Kidney epithelial cell (primary cell): Measurements from ENCODE around the gene BPIFA1. TPM values are rescaled to one million over a fixed set of nuclear protein-coding genes. Genes with fewer than 3 reads are reported as not detected.

Source experiments
- DNase-seq: peaks from one replicate; pipeline ENCODE4 v3.0.0-alpha.2; 2010; ENCODE audit warnings: low read depth
- H3K27me3 ChIP-seq: 2 replicates; pipeline ENCODE4 v1.6.0; 2011; ENCODE audit warnings: low read length; ENCODE audit not compliant: control insufficient read depth, insufficient read depth
- H3K36me3 ChIP-seq: 2 replicates; pipeline ENCODE4 v1.5.1; 2011; ENCODE audit warnings: low read length; ENCODE audit not compliant: control insufficient read depth, insufficient read depth
- H3K4me3 ChIP-seq: 2 replicates; pipeline ENCODE4 v1.5.1; 2011; ENCODE audit warnings: low read depth, mild to moderate bottlenecking, control low read depth, low read length
- CTCF ChIP-seq: IDR thresholded peaks from 2 replicates; pipeline ENCODE4 v1.5.1; 2011; ENCODE audit warnings: mild to moderate bottlenecking, moderate library complexity, low read length, control low read depth, inconsistent platforms; ENCODE audit not compliant: insufficient read depth, poor library complexity, severe bottlenecking
- total RNA-seq: library from RNA; depleted of rRNA; stranded (reverse); fragments of >200 nt; gene quantifications from 2 replicates; pipeline ENCODE4 v1.2.3, GENCODE V29; 2015

BPIFA1 gene
- total RNA-seq, 1 donor from 2014 or later = not detected

- DNase-seq = no peak
- Histone ChIP-seq H3K36me3 (no peaks in the 10 kb centered on the region), H3K4me3 (no peak overlapping the region), H3K27me3 (no peaks in the 10 kb centered on the region)
- TF ChIP-seq CTCF = no peak
These were observed 55.1 kb downstream of the BPIFA1 start for GRCh38 chr20:33290852-33291251.

GRCh38 chr20:33291416-33291815, 55.6 kb downstream of the BPIFA1 start:
- TF ChIP-seq CTCF = no peak
- no peak overlapping the region for H3K4me3 ChIP-seq
- no peaks in the 10 kb centered on the region for H3K36me3 ChIP-seq
- no peak for DNase-seq
- H3K27me3 ChIP-seq = no peaks in the 10 kb centered on the region

GRCh38 chr20:33291830-33292355, 56.1 kb downstream of the BPIFA1 start:
- no peaks in the 10 kb centered on the region for H3K36me3 ChIP-seq
- no peak overlapping the region for H3K4me3 ChIP-seq
- DNase-seq = no peak
- peak; percentile 86 for TF ChIP-seq CTCF
- no peaks in the 10 kb centered on the region for H3K27me3 ChIP-seq

Other genes starting within 250 kb of the BPIFA1 start
- not detected in 2 replicates for gene SUN5, start 231.6 kb upstream of the BPIFA1 start, total RNA-seq
- gene BPIFB2, start 228.3 kb upstream of the BPIFA1 start, total RNA-seq = not detected in 2 replicates
- not detected in 2 replicates for gene BPIFB6, start 204.3 kb upstream of the BPIFA1 start, total RNA-seq
- not detected in 2 replicates for gene BPIFB3, start 182.1 kb upstream of the BPIFA1 start, total RNA-seq
- not detected in 2 replicates for gene BPIFB4, start 156.4 kb upstream of the BPIFA1 start, total RNA-seq
- gene BPIFA2, start 67.8 kb upstream of the BPIFA1 start, total RNA-seq = not detected in 2 replicates
- not detected in 2 replicates for gene BPIFA3, start 18.6 kb upstream of the BPIFA1 start, total RNA-seq
- gene BPIFB1, start 47.2 kb downstream of the BPIFA1 start, total RNA-seq = not detected in 2 replicates
- 25.3 and 39.4 TPM in 2 replicates for gene CDK5RAP1, start 165.5 kb downstream of the BPIFA1 start, total RNA-seq
- gene SNTA1, start 207.8 kb downstream of the BPIFA1 start, total RNA-seq = 13.7 and 15.1 TPM in 2 replicates